GM12873 (cell line): ENCODE measurements around the gene TAF1C.

Experiments
- TF ChIP-seq, protein P1 (sequence below): IDR thresholded peaks from 2 replicates; pipeline ENCODE4 v1.5.1; 2012; ENCODE audit warnings: low read depth, mild to moderate bottlenecking, moderate library complexity, low read length, control low read depth; ENCODE audit not compliant: insufficient read depth; ENCODE audit errors: missing control alignments

The TAF1C gene

GRCh38 chr16:84228256-84228838 lies 41.5 kb upstream of the TAF1C start:
- TF ChIP-seq, protein P1, sequence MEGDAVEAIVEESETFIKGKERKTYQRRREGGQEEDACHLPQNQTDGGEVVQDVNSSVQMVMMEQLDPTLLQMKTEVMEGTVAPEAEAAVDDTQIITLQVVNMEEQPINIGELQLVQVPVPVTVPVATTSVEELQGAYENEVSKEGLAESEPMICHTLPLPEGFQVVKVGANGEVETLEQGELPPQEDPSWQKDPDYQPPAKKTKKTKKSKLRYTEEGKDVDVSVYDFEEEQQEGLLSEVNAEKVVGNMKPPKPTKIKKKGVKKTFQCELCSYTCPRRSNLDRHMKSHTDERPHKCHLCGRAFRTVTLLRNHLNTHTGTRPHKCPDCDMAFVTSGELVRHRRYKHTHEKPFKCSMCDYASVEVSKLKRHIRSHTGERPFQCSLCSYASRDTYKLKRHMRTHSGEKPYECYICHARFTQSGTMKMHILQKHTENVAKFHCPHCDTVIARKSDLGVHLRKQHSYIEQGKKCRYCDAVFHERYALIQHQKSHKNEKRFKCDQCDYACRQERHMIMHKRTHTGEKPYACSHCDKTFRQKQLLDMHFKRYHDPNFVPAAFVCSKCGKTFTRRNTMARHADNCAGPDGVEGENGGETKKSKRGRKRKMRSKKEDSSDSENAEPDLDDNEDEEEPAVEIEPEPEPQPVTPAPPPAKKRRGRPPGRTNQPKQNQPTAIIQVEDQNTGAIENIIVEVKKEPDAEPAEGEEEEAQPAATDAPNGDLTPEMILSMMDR: no peak

DNA sequence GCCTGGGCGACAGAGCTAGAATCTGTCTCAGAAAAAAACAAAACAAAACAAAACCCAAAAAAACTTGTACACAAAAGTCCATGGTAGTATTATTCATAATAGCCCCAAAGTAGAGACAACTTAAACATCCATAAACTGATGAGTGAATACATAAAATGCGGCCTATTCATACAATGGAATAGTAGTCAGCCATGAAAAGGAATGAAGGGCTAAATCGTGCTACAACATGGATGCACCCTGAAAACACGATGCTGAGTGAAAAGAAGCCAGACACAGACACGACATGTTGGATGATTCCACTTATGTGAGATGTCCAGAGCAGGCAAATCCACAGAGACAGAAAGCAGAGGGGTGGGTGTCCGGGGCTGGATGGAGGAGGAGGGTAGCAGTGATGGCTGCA lies 40.7 kb upstream of the TAF1C start:
- TF ChIP-seq, protein P1: no peak

DNA sequence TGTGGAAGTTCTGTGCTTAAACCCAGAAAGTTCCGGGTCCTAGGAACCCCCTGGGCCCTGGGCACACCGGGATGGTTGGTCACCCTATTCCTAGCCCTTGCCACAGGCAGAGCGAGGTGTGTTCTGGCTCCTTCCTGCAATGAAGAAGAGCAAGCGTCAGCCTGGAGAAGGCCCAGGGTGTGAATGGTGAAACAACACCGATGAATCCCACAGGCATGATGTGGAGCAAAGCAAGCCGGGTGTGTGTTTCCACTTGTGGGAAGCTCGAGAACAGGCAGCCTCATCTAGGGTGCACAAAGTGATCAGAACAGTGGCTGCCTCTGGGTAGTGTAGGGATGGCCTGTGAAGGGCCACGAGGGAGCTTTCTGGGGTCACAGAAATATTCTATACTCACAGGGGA lies 39.2 kb upstream of the TAF1C start:
- TF ChIP-seq, protein P1: no peak

DNA sequence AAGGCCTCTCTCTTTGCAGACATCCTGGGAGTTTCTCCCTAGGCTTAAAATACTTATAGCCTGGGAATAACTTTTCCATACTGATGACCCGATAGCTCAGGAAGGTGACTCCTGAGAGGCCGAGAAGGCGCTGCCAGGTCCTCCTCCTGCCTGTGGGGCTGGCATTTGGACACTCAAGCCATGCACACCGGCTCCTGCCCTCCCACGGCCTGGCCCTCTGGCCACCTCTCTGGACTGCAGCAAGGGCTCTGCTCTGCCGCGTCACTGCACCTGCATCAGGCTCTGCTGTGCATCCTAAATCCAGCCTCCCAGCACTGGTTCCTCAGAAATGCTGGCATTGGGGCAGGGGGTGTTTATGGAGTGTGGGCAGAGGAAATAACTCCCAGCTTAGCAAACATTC lies 38.7 kb upstream of the TAF1C start:
- TF ChIP-seq, protein P1: no peak

- TF ChIP-seq, protein P1: no peak
Measured at GRCh38 chr16:84225126-84225525, 38.3 kb upstream of the TAF1C start.

DNA sequence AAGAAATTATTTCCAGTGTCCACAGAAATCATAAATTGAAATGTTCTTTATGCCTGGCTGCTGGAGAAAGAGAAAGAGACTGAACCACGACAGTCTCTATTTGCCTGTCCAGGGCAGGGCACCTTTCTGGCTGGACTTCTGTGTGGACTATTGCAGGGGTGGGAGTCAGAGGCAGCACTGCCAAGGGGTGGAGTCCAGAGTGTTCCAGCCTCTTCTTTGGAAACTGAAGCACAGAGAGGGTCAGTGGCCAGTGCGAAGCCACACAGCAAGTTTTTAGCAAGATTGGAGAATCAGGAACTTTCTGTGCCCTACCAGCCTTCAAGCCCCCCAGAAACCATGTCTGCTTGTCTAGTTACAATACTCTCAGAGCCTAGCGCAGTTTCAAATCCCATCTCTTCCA lies 37.7 kb upstream of the TAF1C start:
- TF ChIP-seq, protein P1: no peak

GRCh38 chr16:84223456-84223855 lies 36.6 kb upstream of the TAF1C start:
- TF ChIP-seq, protein P1: no peak
